ENCODE data around the gene ALOX15B.
"Not testable (repeated sequence)": the region's sequence is repeated elsewhere in the genome, so short reads cannot be mapped to it uniquely, and the experiment has no call there.

Gene ALOX15B

GRCh38 chr17:8064561-8065019, 25.7 kb downstream of the ALOX15B start:
- DNase-seq = no peak

GRCh38 chr17:8066841-8067775, 28.2 kb downstream of the ALOX15B start:
- no peak for DNase-seq

DNA sequence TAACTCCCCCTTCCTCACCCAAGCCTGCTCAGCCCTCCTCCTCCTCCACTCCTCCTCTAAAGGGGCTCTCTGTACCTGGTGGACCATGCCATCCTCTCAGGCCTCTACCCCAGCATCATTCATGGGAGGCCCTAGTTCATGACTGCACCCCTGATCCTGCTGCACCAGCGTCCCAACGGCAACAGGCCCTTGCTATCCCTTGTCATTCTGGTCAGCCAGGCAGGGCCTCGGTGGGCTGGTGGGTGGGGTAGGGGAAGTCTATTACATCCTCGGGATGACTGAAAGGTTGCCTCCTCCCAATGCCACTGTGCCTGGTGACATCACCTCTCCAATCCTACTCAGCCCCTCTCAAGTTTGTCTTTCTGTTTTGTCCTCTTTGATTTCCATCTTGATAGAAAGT, 28.9 kb downstream of the ALOX15B start:
- DNase-seq = no peak

- DNase-seq = no peak
Measured at GRCh38 chr17:8068736-8069586, 30.1 kb downstream of the ALOX15B start.

GRCh38 chr17:8069587-8069860, 30.7 kb downstream of the ALOX15B start:
- no peak for DNase-seq

DNA sequence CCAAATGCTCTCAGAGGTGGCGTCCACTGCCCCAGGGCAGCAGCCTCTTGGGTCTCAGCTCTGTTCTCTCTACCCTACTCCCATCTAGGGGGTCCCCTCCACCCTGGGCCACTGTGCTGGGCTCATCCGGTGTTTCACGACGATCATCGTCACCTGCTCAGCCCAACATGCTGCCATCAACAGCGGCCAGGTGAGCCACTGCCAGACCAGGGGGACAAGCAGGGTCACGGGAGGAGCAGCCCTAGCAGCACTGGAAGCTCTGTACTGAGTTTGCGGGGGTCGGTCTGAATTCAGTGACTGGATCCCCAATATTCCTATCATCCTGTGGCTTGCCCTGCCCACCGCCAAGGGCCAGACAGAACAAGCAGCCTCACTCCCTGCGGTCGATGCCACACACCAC, 32.6 kb downstream of the ALOX15B start:
- DNase-seq = no peak

DNA sequence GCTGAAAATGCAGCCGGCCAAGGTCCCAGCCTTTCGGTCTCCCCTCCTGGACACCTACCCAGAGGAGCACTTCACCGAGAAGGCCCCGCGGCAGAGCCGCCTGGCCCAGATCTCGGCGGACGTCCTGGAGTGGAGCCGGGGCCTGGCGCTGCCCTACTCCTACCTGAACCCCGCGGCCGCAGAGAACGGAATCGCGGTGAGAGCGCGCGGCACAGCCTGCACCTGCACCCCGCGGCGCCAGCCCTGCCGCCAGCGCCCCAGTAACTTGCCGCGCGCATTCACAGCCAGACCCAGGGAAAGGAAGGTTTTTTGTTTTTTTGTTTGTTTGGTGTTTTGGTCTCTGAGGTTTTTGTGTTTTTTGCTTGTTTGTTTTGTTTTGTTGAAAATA, 33.5 kb downstream of the ALOX15B start:
- DNase-seq = no peak

- DNase-seq = no peak
Measured at GRCh38 chr17:8072729-8073461, 34.0 kb downstream of the ALOX15B start.

DNA sequence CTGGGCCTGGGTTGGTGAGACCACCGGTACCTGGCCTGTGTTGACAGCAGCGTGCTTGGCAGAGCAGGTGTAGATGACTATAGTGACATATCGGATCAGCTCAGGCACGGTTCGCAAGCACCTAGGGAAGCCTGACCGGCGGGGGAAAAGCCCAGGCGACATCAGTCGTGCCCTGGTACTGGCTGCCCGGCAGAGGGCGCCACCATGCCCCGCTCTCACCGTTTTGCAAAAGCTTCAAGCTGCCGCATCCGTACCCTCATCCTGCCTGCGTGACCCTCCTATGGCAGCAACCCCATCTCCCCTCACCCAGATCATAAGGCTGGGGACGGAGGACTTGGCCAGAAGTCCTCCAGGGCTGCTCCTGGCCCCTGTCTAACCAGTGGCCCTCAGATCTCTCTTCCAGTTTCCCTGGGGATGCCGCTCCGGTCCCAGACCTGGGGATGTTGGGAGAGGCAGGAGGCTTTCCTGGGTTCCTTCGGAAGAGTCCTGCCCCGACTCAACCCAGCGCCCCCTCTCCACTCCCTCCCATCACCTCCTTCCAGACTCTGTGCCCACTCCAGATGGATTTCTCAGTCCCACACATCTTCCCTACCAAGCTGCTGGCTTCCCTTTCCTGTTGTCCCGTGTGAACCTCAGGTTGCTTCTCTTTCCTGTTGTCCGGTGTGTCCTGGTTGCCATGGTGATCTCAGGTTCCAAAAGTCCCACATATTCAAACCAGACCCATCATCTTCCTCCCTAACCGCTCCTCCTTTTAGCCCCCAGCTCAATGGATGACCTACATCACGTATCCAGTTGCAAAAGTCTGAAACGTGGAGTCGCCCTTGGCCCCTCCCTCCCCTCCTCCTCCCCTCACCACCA, 35.0 kb downstream of the ALOX15B start:
- peak; percentile 90 for DNase-seq

DNA sequence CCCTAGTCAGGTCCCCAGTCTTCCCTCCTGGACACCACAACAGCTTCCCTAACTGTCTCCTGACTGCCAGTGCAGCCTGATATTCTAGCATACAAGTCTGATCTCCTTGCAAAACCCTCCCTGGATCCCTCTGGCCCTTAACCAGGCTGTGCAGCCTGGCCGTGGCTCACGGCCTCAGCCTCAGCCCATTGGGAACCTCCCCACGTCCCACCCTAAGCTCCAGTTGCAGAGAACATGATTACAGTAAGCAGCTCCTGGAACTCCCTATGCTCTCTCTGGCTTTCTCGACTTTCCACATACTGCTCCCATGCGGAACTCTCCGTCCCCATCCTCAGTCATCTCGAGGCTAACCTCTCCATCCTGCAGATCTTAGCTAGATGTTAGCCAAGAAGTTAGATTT, 35.7 kb downstream of the ALOX15B start:
- DNase-seq = no peak

- no peak for DNase-seq
Measured at GRCh38 chr17:8075081-8075480, 36.2 kb downstream of the ALOX15B start.

DNA sequence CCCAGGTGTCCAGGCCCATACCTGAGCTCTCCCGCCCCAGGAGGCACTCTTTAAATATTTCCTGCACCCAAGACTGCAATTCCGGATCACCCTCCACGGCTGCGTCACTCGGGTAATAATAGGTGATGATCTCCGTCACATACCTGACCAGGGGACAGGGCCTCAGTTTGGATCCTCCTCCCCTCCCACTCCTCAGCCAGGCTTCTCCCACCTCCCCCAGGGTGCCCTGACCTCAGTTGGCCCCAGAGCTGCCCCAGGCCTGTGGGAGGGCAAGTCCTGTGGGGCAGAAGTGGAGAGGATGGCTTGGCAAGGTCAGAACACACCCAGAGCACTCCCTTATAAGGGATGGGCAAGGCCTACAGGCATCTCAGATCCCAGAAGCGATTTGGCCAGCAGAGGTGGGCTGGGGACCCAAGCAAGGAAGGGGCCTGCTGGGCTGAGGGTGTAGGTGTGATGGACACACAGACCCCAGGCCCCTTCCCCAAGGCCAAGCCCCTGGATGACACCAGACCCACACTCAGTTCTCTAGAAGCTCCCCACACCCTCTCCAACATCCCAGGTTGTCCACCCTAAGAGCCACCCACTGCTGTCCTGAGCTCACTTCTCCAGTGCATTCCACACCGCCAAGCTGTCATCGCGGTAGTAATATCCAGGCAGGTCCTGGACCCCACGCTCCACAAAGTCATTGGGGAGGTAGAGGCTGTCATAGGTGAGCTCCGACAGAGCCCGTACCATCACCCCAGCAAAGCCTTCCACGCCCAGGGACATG, 36.9 kb downstream of the ALOX15B start:
- no peak for DNase-seq

DNA sequence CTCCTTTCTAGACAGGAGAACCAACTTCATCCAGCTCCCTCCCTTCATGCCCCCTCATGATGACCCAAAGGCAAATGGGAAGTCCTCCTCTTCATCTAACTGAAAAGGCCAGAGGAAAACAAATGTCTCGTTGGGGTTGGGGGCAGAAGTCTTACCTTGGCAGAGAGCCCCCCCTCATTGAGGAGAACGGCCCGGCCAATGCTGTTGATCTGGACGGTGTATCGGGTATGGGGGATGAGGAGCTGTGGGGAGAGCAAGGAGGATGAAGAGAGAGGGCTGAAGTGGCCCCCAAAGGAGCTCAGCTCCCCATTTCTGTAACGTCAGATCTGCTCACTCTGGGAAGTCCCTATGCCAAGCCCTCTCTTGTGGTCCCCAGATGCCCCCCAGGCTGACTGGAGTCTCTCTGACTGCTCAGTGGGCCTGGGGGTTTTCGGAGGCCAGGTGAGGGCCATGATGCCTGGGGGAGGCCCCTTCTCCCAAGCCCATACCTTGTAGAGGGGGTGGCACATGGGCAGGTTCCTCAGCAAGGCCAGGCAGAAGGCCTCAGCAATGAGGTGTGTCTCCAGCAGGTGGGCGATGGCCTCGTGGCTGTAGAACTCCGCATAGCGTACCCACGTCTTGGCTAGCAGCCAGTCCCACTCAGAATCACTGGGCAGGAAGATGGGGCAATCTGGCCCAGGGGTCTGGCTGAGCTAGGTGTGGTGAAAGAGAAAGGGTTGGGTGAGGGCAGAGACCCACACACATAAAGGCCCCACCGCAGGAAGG, 37.8 kb downstream of the ALOX15B start:
- no peak for DNase-seq

GRCh38 chr17:8077939-8078338, 39.1 kb downstream of the ALOX15B start:
- not testable (repeated sequence) for DNase-seq

DNA sequence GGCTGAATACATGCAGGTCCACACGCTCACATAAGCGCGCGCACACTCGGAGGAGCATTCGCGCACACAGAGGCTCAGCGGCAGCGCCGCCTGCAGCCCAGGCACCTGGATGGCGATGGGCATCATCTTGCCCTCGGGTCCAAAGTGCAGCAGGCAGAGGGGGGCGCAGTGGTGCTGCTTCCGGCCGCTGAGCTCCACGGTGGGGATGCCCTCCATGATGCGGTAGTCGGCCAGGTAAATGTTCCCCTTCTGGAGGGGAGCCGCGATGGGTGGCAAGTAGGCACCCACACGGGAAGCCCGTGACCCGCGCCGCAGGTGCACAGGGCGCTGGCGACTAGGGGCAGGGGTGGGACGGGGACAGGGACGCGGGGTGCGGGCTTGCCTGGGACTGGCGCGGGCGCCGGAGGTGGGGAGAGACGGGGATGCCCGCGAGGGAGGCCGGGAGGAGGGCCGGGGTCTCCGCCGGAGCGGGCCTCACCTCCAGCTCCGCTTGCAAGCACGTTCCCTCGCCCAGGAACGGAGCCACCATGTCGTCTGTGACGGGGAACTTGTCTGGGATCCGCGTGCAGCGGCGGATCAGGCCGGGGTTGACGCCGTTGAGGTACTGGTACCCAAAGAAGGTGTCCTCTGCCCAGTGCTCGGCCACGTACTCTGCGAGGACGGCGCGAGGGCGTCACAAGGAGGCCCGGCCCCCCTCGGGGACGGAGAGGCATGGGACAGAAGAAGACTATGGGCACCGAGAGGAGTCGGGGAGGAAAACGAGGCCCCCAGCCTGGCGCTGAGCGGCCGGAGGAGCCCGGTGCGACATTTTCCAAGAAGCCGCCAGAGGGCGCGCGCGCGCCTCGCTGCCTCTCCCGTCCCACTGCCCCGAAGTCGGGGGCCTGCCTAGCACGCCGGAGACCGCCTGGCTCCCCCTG, 40.7 kb downstream of the ALOX15B start:
- DNase-seq = peak; percentile 88

GRCh38 chr17:8080208-8080798, 41.4 kb downstream of the ALOX15B start:
- no peak for DNase-seq

- no peak for DNase-seq
Measured at GRCh38 chr17:8080799-8081219, 42.0 kb downstream of the ALOX15B start.

GRCh38 chr17:8081876-8082275, 43.0 kb downstream of the ALOX15B start:
- DNase-seq = no peak

DNA sequence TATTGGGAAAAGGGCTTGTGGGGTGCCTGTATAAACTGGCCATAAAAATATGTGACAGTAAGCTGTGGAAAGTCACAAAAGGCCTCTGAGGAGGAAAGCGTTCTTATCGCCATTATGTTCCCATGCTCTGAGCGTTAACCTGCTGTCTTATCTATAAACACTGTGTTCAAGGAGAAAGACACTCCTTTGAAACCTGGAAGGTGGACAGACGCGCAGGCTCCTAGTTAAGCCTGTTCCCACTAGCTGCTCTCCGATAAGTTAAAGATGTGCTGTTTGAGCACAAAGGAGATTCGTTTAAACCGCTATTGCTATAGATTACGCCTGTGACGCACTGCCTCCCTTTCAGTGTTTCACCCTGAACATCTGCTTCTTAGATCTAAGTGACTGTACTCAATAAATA, 43.4 kb downstream of the ALOX15B start:
- DNase-seq = no peak
